ENCODE measurements around the gene DOCK3.
A peak's percentile ranks its signal among the peaks of the same experiment; 100 is the strongest.
"Not testable (repeated sequence)": the region's sequence is repeated elsewhere in the genome, so short reads cannot be mapped to it uniquely, and the experiment has no call there.

DOCK3 gene

DNA sequence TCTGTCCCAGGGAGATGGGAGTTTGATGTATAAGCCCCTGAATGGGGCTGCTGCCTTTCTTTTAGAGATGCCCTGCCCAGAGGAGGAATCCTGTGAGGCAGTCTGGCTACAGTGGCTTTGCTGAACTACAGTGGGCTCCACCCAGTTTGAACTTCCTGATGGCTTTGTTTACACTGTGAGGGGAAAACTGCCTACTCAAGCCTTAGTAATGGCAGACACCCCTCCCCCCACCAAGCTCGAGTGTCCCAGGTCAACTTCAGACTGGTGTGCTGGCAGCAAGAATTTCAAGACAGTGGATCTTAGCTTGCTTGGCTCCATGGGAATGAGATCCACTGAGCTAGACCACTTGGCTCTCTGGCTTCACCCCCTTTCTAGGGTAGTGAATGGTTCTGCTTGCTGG, 226.4 kb downstream of the DOCK3 start:
- DNase-seq = peak; percentile 31

- no peak for DNase-seq
Observed at GRCh38 chr3:50912746-50913145, 238.0 kb downstream of the DOCK3 start.

GRCh38 chr3:50913260-50913659, 238.5 kb downstream of the DOCK3 start:
- no peak for DNase-seq

- DNase-seq = not testable (repeated sequence)
Observed at GRCh38 chr3:50922071-50922470, 247.3 kb downstream of the DOCK3 start.

DNA sequence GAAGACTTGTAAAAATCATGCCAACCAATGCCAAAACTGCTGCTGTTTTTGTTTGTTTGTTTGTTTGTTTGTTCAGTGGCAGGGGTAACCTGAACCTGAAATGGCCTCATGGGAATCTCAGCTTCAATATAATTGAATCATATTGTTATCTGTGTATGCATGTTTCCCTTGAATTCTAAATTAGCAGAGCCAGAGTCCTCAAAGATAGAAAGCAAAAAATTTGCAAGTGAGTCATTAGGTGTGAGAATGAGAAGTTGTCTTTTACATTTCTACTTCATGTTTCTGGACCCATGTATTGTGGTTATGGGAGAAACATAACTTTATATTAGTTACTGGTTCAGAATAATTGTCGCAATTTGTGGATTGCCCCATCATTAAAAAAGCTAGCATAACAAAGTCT, 249.2 kb downstream of the DOCK3 start:
- DNase-seq = no peak

- DNase-seq = no peak
Observed at GRCh38 chr3:50924638-50925037, 249.9 kb downstream of the DOCK3 start.

DNA sequence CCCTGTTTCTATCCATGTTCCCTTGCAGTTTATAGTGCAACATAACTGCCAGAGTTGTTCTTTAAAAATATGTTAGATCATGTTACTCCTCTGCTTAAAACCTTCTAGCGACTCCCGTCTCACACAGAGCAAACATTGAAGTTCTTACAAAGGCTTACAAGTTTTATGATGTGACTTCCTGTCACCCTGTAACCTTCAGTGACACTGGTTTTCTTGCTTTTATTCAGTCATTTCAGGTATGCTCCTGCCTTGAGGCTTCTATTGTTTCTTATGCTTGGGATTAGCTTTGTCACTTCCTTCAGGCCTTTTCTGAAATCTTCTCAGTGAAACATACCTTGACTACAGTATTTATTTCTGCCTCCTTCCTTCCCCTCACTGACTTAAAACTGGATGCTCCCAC, 252.1 kb downstream of the DOCK3 start:
- no peak for DNase-seq

- no peak for DNase-seq
Observed at GRCh38 chr3:50930371-50931208, 255.9 kb downstream of the DOCK3 start.

DNA sequence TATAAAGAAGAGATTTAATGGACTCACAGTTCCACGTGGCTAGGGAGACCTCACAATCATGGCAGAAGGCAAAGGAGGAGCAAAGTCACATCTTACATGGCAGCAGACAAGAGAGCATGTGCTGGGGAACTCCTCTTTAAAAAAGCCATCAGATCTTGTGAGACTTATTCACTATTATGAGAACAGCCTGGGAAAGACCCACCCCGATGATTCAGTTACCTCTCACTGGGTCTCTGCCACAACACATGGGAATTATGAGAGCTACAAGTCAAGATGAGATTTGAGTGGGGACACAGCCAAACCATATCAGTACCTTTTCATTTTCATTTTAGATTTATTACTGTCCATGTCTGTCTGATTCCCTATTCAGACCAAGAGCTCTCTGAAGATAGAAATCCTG, 258.2 kb downstream of the DOCK3 start:
- not testable (repeated sequence) for DNase-seq

DNA sequence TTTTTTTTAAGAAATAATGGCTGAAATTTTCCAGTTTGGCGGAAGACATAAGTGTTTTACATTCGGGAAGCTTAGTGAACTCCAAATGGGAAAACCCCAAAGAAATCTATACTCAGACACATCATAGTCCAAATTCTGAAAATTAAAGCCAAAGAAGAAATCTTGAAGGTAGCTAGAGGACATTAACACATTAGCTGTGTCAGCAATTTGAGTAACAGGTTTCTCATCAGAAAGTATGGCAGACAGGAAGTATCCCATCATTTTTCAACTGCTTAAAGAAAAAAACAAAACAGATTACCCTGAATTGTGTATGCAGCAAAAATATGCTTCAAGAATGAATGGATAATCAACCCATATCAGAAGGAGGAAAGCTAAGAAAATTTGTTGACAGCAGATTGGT, 261.7 kb downstream of the DOCK3 start:
- no peak for DNase-seq

- no peak for DNase-seq
Observed at GRCh38 chr3:50947419-50947818, 272.7 kb downstream of the DOCK3 start.

GRCh38 chr3:50950591-50950990, 275.9 kb downstream of the DOCK3 start:
- DNase-seq = no peak

- DNase-seq = no peak
Observed at GRCh38 chr3:50953825-50954414, 279.2 kb downstream of the DOCK3 start.

DNA sequence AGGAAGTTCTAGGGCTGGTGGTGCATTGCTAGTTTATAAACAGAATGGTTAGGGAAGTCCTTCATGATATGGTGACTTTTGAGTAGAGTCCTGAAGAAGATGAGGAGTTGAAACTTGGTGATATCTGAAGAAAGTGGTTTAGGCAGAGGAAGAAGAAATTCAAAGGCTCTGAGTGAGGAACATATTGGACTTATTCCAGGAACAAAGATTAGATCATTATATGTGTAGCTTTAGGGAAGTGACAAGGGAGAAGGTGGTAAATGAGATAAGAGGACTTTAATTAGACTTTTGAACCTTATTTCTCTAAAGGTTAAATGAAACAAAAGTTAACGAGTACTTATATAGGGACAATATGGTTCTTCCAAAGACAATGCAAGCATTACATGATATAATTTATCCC, 286.7 kb downstream of the DOCK3 start:
- no peak for DNase-seq

- DNase-seq = peak; percentile 75
Observed at GRCh38 chr3:50971487-50971924, 296.8 kb downstream of the DOCK3 start.

- DNase-seq = no peak
Observed at GRCh38 chr3:50972029-50972428, 297.3 kb downstream of the DOCK3 start.

- not testable (repeated sequence) for DNase-seq
Observed at GRCh38 chr3:50978586-50978985, 303.9 kb downstream of the DOCK3 start.

DNA sequence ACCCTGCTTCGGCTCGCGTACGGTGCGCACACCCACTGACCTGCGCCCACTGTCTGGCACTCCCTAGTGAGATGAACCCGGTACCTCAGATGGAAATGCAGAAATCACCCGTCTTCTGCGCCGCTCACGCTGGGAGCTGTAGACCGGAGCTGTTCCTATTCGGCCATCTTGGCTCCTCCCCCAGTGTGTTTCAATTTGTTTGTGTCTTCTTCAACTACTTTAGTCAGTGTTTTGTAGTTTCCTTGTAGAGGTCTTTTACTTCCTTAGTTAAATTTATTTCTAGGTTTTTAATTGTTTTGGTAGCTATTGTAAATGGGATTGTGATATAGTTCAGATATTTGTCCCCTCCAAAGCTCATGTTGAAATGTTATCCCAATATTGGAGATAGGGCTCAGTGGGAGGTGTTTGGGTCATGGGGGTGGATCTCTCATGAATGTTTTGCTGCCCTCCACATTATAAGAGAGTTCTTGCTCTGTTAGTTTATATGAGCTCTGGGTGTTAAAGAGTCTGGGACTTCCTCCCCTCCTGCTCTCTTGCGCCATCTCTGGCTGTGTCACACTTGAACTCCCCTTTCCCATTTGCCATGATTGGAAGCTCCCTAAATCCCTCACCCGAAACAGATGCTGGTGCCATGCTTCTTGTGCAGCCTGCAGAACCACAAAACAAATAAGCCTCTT, 304.4 kb downstream of the DOCK3 start:
- DNase-seq = no peak

- DNase-seq = no peak
Observed at GRCh38 chr3:50982540-50983325, 308.0 kb downstream of the DOCK3 start.

- DNase-seq = no peak
Observed at GRCh38 chr3:50983887-50984286, 309.2 kb downstream of the DOCK3 start.

DNA sequence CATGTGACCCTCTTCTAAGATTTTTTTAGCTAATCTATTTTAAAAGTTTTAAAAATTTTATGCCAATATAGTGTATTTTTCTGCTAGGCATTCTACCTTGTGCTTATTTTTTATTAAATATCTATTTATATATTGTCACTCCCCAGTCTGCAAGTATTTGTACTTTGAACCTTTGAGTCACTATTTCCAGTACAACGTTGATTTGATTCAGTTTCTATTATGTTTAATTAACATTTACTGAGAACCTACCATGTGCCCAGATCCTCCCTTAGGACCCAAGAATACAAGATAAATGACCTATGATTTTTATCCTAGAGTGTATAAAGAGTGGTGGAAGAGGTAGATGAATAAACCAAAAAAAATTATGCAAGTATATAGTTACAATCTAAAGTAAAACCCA, 311.2 kb downstream of the DOCK3 start:
- DNase-seq = no peak

- DNase-seq = no peak
Observed at GRCh38 chr3:50986726-50987125, 312.0 kb downstream of the DOCK3 start.

- no peak for DNase-seq
Observed at GRCh38 chr3:50994537-50994936, 319.8 kb downstream of the DOCK3 start.

All from NCI-H510A treated with DMSO at 0.1 percent for 48 hours (cell line).